ENCODE results near the gene IQCH.

DNA sequence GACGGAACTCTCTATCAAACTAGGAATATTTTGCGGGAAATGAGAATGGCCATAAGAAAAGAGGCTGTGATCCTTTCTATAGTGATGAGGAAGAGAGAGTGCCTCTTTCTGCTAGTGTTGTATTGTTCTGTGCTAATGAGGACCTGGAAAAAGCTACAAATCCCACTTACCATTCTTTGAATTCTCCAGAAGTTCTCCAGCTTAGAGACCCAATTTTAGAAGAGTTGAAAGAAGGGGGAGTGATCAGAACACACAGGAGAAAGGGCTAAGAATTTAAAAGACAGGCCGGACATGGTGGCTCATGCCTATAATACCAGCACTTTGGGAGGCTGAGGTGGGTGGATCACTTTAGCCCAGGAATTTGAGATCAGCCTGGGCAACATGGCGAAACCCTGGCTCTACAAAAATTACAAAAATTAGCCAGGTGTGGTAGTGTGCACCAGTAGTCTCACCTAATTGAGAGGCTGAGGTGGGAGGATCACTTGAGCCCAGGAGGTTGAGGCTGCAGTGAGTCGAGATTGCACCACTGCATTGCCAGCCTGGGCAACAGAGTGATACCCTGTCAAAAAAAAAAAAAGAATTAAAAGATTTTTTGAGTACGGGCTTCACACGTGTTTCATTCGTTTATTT is 126.9 kb downstream of the IQCH start:
- TF ChIP-seq POLR2A (IDR thresholded peaks at IDR 0.05) = no peak
- no peak for TF ChIP-seq CTCF (IDR thresholded peaks at IDR 0.05)
- TF ChIP-seq EP300 (IDR thresholded peaks at IDR 0.05) = no peak

Data from tibial nerve (tissue), 4 donors.